PC-3 (cell line): Measurements from ENCODE around the gene MAU2. TPM values are rescaled to one million over a fixed set of nuclear protein-coding genes. Genes with fewer than 3 reads are reported as not detected.

Experiments used
- ATAC-seq: fragments of 200-7000 bp; cut with Tn5 transposase; 2 replicates; pipeline ENCODE4 v1.9.1; 2020; ENCODE audit warnings: mild to moderate bottlenecking, moderate library complexity
- BruUV-seq: library from RNA; stranded (reverse); fragments of 400-500 nt; replicated peaks from 2 replicates; lab custom pipeline; 2021; lab: Mats Ljungman, UMichigan
- CTCF ChIA-PET: fragments of 300-600 bp; sonication (Branson Sonifier 250); formaldehyde crosslinking; loops from one replicate; lab custom pipeline; 2022; ENCODE audit warnings: antibody characterized with exemption; lab: Charles Lee
- POLR2A ChIA-PET: fragments of 300-600 bp; sonication (Branson Sonifier 250); formaldehyde crosslinking; loops from one replicate; lab custom pipeline; 2022; ENCODE audit warnings: antibody characterized with exemption; ENCODE audit not compliant: unreplicated experiment; lab: Charles Lee
- DNase-seq: peaks from one replicate; pipeline ENCODE4 v3.0.0-alpha.2; 2015
- H2AFZ ChIP-seq: fragments of 300-600 bp; sonication (generic); 2 replicates; pipeline ENCODE4 v1.6.0; 2016; ENCODE audit warnings: antibody characterized with exemption, low read length
- H3F3A ChIP-seq: fragments of 300-600 bp; sonication (generic); one replicate; pipeline ENCODE4 v1.6.0; 2017; ENCODE audit warnings: antibody characterized with exemption, low read length, control low read depth, mild to moderate bottlenecking; ENCODE audit not compliant: unreplicated experiment
- H3K27ac ChIP-seq: fragments of 300-600 bp; sonication (generic); 2 replicates; pipeline ENCODE4 v1.5.1; 2016; ENCODE audit warnings: mild to moderate bottlenecking, low read length
- H3K27me3 ChIP-seq: fragments of 300-600 bp; sonication (generic); 2 replicates; pipeline ENCODE4 v1.6.1; 2016; ENCODE audit warnings: low read length, mixed read lengths
- H3K36me3 ChIP-seq: fragments of 300-600 bp; sonication (generic); 2 replicates; pipeline ENCODE4 v1.6.1; 2016; ENCODE audit warnings: low read depth, mixed run types, low read length, mixed read lengths
- H3K4me1 ChIP-seq: fragments of 300-600 bp; sonication (generic); 2 replicates; pipeline ENCODE4 v1.5.1; 2016; ENCODE audit warnings: low read length; ENCODE audit not compliant: insufficient read depth
- H3K4me2 ChIP-seq: fragments of 300-600 bp; sonication (generic); 2 replicates; pipeline ENCODE4 v1.6.0; 2016; ENCODE audit warnings: low read length
- H3K4me3 ChIP-seq: fragments of 300-600 bp; sonication (generic); 2 replicates; pipeline ENCODE4 v1.5.1; 2016; ENCODE audit warnings: mild to moderate bottlenecking, low read length, mixed read lengths
- H3K79me2 ChIP-seq: fragments of 300-600 bp; sonication (generic); 2 replicates; pipeline ENCODE4 v1.6.1; 2017; ENCODE audit warnings: low read length, mixed read lengths
- H3K9ac ChIP-seq: fragments of 300-600 bp; sonication (generic); 2 replicates; pipeline ENCODE4 v1.6.0; 2016; ENCODE audit warnings: mild to moderate bottlenecking, low read length
- H3K9me2 ChIP-seq: fragments of 300-600 bp; sonication (generic); replicated peaks from 2 replicates; pipeline ENCODE4 v1.6.1; 2016; ENCODE audit warnings: mixed run types, low read length, mixed read lengths
- H3K9me3 ChIP-seq: fragments of 300-600 bp; sonication (generic); 2 replicates; pipeline ENCODE4 v1.6.1; 2016; ENCODE audit warnings: low read length, mixed read lengths
- H4K20me1 ChIP-seq: fragments of 300-600 bp; sonication (generic); 2 replicates; pipeline ENCODE4 v1.6.1; 2016; ENCODE audit warnings: low read length, mixed read lengths
- EZH2 ChIP-seq: fragments of 300-600 bp; sonication (generic); IDR thresholded peaks from one replicate; pipeline ENCODE4 v1.6.1; 2017; ENCODE audit warnings: antibody characterized with exemption, mild to moderate bottlenecking, low read length; ENCODE audit not compliant: unreplicated experiment
- EZH2phosphoT487 ChIP-seq: fragments of 300-600 bp; sonication (generic); IDR thresholded peaks from 2 replicates; pipeline ENCODE4 v1.6.1; 2018; ENCODE audit warnings: mild to moderate bottlenecking, antibody characterized with exemption, low read length, borderline replicate concordance
- intact Hi-C: fragments of 100-400 bp; cut with micrococcal nuclease; formaldehyde crosslinking; loops from 2 replicates; pipeline ENCODE4 v1.9.0; 2023
- total RNA-seq: library from RNA; depleted of rRNA; stranded (reverse); fragments of >200 nt; gene quantifications from 2 replicates; pipeline ENCODE4 v1.2.3, GENCODE V29; 2014
- TF ChIP-seq, protein P1 (sequence below): fragments of 300-600 bp; sonication (generic); conservative IDR thresholded peaks from 2 replicates; pipeline ENCODE4 v1.5.1; 2017; ENCODE audit warnings: antibody characterized with exemption, low read depth, mild to moderate bottlenecking, low read length

The MAU2 gene
- total RNA-seq, 1 experiment from 2014 or later: 32.6 TPM

DNA sequence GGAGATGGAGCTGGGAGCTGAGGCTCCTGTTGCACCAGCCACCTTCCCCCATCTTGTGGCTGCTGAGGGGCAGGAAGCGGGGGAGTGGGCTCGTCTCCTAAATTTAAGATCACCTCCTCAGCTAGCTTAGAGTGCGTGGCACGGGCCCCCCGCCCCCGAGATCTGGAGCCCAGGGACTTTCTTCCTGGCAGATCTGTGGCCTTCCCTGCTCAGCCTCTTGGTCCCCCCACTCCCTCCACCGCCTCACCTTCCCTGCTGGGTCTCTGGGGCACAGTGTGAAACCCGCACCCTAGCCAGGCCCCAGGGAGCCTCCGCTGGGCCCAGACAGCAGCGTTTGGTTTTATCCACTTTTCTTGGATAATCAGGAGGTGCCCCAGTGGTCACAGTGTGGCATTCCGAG, 35.9 kb downstream of the MAU2 start:
- Histone ChIP-seq H3K4me3 (no peak overlapping the region), H3K27ac (no peak overlapping the region), H3K27me3 (no peaks in the 10 kb centered on the region), H3K9me2 (no peaks in the 10 kb centered on the region), H3K36me3 (peaks cover 7% of the 10 kb centered on the region; the same call in 1 of the 2 replicates), H3F3A (no peaks in the 10 kb centered on the region), H3K4me2 (no peak overlapping the region), H3K4me1 (no peaks in the 10 kb centered on the region), H3K9ac (no peak overlapping the region), H3K79me2 (no peaks in the 10 kb centered on the region), H3K9me3 (no peaks in the 10 kb centered on the region), H2AFZ (no peak overlapping the region), H4K20me1 (no peaks in the 10 kb centered on the region)
- intact Hi-C loops: no loop called here
- ATAC-seq (no peak), DNase-seq (no peak)
- TF ChIP-seq EZH2 (no peak), EZH2phosphoT487 (no peak)
- TF ChIP-seq, protein P1, sequence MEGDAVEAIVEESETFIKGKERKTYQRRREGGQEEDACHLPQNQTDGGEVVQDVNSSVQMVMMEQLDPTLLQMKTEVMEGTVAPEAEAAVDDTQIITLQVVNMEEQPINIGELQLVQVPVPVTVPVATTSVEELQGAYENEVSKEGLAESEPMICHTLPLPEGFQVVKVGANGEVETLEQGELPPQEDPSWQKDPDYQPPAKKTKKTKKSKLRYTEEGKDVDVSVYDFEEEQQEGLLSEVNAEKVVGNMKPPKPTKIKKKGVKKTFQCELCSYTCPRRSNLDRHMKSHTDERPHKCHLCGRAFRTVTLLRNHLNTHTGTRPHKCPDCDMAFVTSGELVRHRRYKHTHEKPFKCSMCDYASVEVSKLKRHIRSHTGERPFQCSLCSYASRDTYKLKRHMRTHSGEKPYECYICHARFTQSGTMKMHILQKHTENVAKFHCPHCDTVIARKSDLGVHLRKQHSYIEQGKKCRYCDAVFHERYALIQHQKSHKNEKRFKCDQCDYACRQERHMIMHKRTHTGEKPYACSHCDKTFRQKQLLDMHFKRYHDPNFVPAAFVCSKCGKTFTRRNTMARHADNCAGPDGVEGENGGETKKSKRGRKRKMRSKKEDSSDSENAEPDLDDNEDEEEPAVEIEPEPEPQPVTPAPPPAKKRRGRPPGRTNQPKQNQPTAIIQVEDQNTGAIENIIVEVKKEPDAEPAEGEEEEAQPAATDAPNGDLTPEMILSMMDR: no peak
- BruUV-seq: no TSS peak
- CTCF ChIA-PET: no interaction called here
- POLR2A ChIA-PET: no interaction called here

DNA sequence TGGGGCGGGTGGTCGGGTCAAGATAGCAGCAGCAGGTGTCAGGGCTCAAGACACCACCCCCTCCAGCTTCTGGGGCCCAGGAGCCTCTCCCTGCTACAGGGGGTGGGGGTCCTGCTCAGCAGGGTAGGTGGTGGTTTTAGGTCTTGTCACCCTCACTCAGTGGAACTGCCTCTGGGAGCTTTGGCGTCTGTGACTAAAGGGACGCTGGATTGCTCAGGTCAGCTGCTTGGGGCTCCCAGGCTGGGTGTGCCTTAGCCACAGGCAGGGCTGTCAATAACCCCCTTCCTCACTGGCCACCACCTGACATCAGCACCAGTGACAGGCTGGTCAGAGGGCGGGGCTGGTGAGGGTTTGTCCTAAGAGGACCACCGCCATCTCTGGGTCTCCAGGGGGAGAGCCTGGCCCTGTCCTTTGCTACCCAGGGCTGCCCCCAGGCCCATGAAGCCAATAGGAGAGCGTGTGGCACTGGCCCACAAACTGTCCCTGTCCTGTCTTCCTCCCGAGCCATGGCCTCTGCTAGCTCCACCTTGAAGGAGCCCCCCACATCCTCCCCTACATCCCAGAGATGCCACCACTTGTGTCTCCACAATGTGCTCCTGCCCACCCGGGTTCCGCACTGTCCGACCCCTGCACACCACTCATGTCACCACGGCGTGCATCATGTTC, 36.4 kb downstream of the MAU2 start:
- H3K9me2 ChIP-seq: no peaks in the 10 kb centered on the region
- TF ChIP-seq, protein P1: no peak
- TF ChIP-seq EZH2phosphoT487 (no peak), EZH2 (no peak)
- DNase-seq (no peak), ATAC-seq (no peak)
- no peak overlapping the region for H3K9ac ChIP-seq
- BruUV-seq: no TSS peak
- peaks cover 7% of the 10 kb centered on the region; the same call in 1 of the 2 replicates for H3K36me3 ChIP-seq
- POLR2A ChIA-PET: no interaction called here
- H3F3A ChIP-seq: peaks cover 2% of the 10 kb centered on the region
- H3K27me3 ChIP-seq: no peaks in the 10 kb centered on the region
- H3K4me3 ChIP-seq: no peak overlapping the region
- H3K27ac ChIP-seq: no peak overlapping the region
- intact Hi-C loops: no loop called here
- H3K79me2 ChIP-seq: no peaks in the 10 kb centered on the region
- no peak overlapping the region for H2AFZ ChIP-seq
- H3K4me1 ChIP-seq: no peaks in the 10 kb centered on the region
- no peaks in the 10 kb centered on the region for H4K20me1 ChIP-seq
- CTCF ChIA-PET: no interaction called here
- no peaks in the 10 kb centered on the region for H3K9me3 ChIP-seq
- no peak overlapping the region for H3K4me2 ChIP-seq

DNA sequence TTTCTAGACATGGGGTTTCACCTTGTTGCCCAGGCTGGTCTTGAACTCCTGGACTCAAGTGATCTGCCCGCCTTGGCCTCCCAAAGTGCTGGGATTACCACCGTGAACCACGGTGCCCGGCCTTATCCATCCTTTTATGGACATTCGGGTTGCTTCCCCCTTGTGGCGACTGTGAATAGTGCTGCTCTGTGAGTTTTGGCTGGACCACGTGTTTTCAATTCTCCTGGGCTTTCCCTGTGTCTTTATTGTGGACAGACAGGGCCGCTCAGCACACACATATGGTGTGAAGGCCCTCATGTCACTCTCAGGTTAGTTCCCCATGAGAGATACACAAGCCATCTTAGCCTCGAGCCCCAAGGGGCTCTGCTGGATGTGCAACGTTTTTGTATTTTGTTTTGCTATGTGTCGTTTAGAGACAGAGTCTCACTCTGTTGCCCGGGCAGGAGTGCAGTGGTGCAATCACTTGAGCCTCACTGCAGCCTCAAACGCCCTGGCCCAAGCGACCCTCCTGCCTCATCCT, 40.5 kb downstream of the MAU2 start:
- no TSS peak for BruUV-seq
- POLR2A ChIA-PET: interaction anchor here (0.7 kb wide), 1 partner anchor 39 kb away, joined by 4 read pairs; no protein-coding TSS in a partner anchor
- H3K4me3 ChIP-seq: no peak overlapping the region
- H4K20me1 ChIP-seq: no peaks in the 10 kb centered on the region
- H3K4me1 ChIP-seq: 0 out of 2 replicates have a peak, but pooled peaks cover 5% of the 10 kb centered on the region
- DNase-seq (peak; percentile 87), ATAC-seq (peak; percentile 77)
- no peak for TF ChIP-seq EZH2phosphoT487
- TF ChIP-seq EZH2: no peak
- TF ChIP-seq, protein P1: peak; percentile 73
- no peaks in the 10 kb centered on the region for H3K9me2 ChIP-seq
- intact Hi-C loops: loop anchor here (5.0 kb wide), 1 partner anchor 116 kb away; no protein-coding TSS in a partner anchor
- H3K36me3 ChIP-seq: no peaks in the 10 kb centered on the region; the same call in 1 of the 2 replicates
- H3K4me2 ChIP-seq: no peak overlapping the region
- no peak overlapping the region for H3K27ac ChIP-seq
- peak overlapping the region; percentile 49; the same call in 1 of the 2 replicates for H2AFZ ChIP-seq
- no peaks in the 10 kb centered on the region for H3K27me3 ChIP-seq
- H3F3A ChIP-seq: peaks cover 3% of the 10 kb centered on the region
- CTCF ChIA-PET: no interaction called here
- no peaks in the 10 kb centered on the region for H3K79me2 ChIP-seq
- H3K9me3 ChIP-seq: no peaks in the 10 kb centered on the region
- no peak overlapping the region for H3K9ac ChIP-seq
